Activated CD8-positive, alpha-beta memory T cell treated with anti-CD3 and anti-CD28 coated beads for 36 hours (primary cell): ENCODE results near the gene NCOA6. TPM values are rescaled to one million over a fixed set of nuclear protein-coding genes. Genes with fewer than 3 reads are reported as not detected.

ENCODE experiments used
- CTCF ChIA-PET: fragments of 350-600 bp; sonication (Branson Sonifier 250); formaldehyde crosslinking; loops from one replicate; lab custom pipeline; 2021; ENCODE audit warnings: antibody characterized with exemption; lab: Charles Lee
- POLR2A ChIA-PET: fragments of 350-600 bp; sonication (Branson Sonifier 250); formaldehyde crosslinking; loops from one replicate; lab custom pipeline; 2021; ENCODE audit warnings: antibody characterized with exemption; lab: Charles Lee
- total RNA-seq, 2 experiments: library from RNA; stranded (reverse); gene quantifications; one replicate each; pipeline ENCODE4 v1.2.3, GENCODE V29; 2021

The NCOA6 gene
- total RNA-seq, 2 experiments from 2014 or later: 19.4 to 21.9 TPM

GRCh38 chr20:34712525-34713192 is 112.8 kb downstream of the NCOA6 start:
- ChIA-PET POLR2A (no interaction called here), CTCF (interaction anchor here (1.3 kb wide), 1 partner anchor 40 kb away, joined by 3 read pairs; no protein-coding TSS in a partner anchor)

GRCh38 chr20:34711813-34712430 is 113.5 kb downstream of the NCOA6 start:
- CTCF ChIA-PET: no interaction called here
- POLR2A ChIA-PET: no interaction called here

- ChIA-PET CTCF (interaction anchor here (1.0 to 1.1 kb wide), 2 partner anchors 188 to 195 kb away, joined by 3 read pairs; partner anchors contain the start of gene DYNLRB1), POLR2A (no interaction called here)
Measured at GRCh38 chr20:34710861-34711574, 114.4 kb downstream of the NCOA6 start.

GRCh38 chr20:34710568-34710839 is 114.9 kb downstream of the NCOA6 start:
- POLR2A ChIA-PET: no interaction called here
- CTCF ChIA-PET: interaction anchor here (0.5 to 1.9 kb wide), 4 partner anchors 59 to 194 kb away, joined by 3 to 4 read pairs (median 3); partner anchors contain the start of gene DYNLRB1

GRCh38 chr20:34709831-34710567 is 115.5 kb downstream of the NCOA6 start:
- POLR2A ChIA-PET: no interaction called here
- CTCF ChIA-PET: interaction anchor here (0.5 to 1.9 kb wide), 6 partner anchors 41 to 397 kb away, joined by 3 to 7 read pairs (median 3); partner anchors contain the start of gene DYNLRB1

- ChIA-PET CTCF (interaction anchor here (1.1 to 1.9 kb wide), 3 partner anchors 40 to 396 kb away, joined by 3 to 7 read pairs (median 4); no protein-coding TSS in a partner anchor), POLR2A (interaction anchor here (0.6 to 0.9 kb wide), 3 partner anchors 11 to 410 kb away, joined by 4 read pairs; partner anchors contain the start of gene AHCY)
Measured at GRCh38 chr20:34709044-34709830, 116.2 kb downstream of the NCOA6 start.

- ChIA-PET CTCF (interaction anchor here (0.8 to 1.9 kb wide), 7 partner anchors 32 to 195 kb away, joined by 3 to 5 read pairs (median 4); partner anchors contain the start of gene PIGU), POLR2A (interaction anchor here (0.9 kb wide), 2 partner anchors 11 to 406 kb away, joined by 4 read pairs; partner anchors contain the start of gene AHCY)
Measured at GRCh38 chr20:34708621-34709043, 116.8 kb downstream of the NCOA6 start.

- POLR2A ChIA-PET: interaction anchor here (0.6 kb wide), 1 partner anchor 13 kb away, joined by 3 read pairs; no protein-coding TSS in a partner anchor
- CTCF ChIA-PET: interaction anchor here (0.7 to 1.7 kb wide), 9 partner anchors 9 to 394 kb away, joined by 3 to 5 read pairs (median 4); partner anchors contain the start of gene PIGU
Measured at GRCh38 chr20:34706912-34707784, 118.3 kb downstream of the NCOA6 start.

- ChIA-PET POLR2A (interaction anchor here (0.6 to 0.9 kb wide), 2 partner anchors 14 to 148 kb away, joined by 3 to 5 read pairs; partner anchors contain the start of gene MAP1LC3A), CTCF (interaction anchor here (1.0 to 1.2 kb wide), 2 partner anchors 169 to 394 kb away, joined by 3 read pairs; no protein-coding TSS in a partner anchor)
Measured at GRCh38 chr20:34706302-34706875, 119.1 kb downstream of the NCOA6 start.

- CTCF ChIA-PET: interaction anchor here (0.6 to 1.2 kb wide), 3 partner anchors 11 to 64 kb away, joined by 3 to 4 read pairs (median 3); no protein-coding TSS in a partner anchor
- POLR2A ChIA-PET: interaction anchor here (0.9 kb wide), 1 partner anchor 148 kb away, joined by 5 read pairs; the partner anchor contains the start of gene MAP1LC3A
Measured at GRCh38 chr20:34705397-34706301, 119.8 kb downstream of the NCOA6 start.

- POLR2A ChIA-PET: no interaction called here
Measured at GRCh38 chr20:34705008-34705396, 120.4 kb downstream of the NCOA6 start.

GRCh38 chr20:34704177-34705007 is 121.1 kb downstream of the NCOA6 start, which contains the start of gene TP53INP2:
TP53INP2 (plus strand) TSS chr20:34704344; CDS start chr20:34708740, 4,396 bp downstream.
- POLR2A ChIA-PET: interaction anchor here (1.6 kb wide), 1 partner anchor 27 kb away, joined by 5 read pairs; the partner anchor contains the start of gene PIGU
- CTCF ChIA-PET: interaction anchor here (1.0 to 1.6 kb wide), 3 partner anchors 65 to 166 kb away, joined by 3 to 5 read pairs (median 3); partner anchors contain the start of gene MAP1LC3A

More at GRCh38 chr20:34705008-34705396, 120.4 kb downstream of the NCOA6 start:
- CTCF ChIA-PET: interaction anchor here (0.6 to 1.2 kb wide), 2 partner anchors 11 to 58 kb away, joined by 3 to 4 read pairs; no protein-coding TSS in a partner anchor

GRCh38 chr20:34703424-34704176 is 121.9 kb downstream of the NCOA6 start:
- CTCF ChIA-PET: interaction anchor here (1.0 to 1.6 kb wide), 5 partner anchors 20 to 165 kb away, joined by 3 to 5 read pairs (median 4); partner anchors contain the start of gene MAP1LC3A
- POLR2A ChIA-PET: interaction anchor here (1.6 kb wide), 1 partner anchor 27 kb away, joined by 5 read pairs; the partner anchor contains the start of gene PIGU
